NCI-H1694 (cell line): Measurements from ENCODE around the gene PINK1.
A peak's percentile ranks its signal among the peaks of the same experiment; 100 is the strongest.

Source experiments
- DNase-seq: peaks from one replicate; lab custom pipeline; 2025; lab: John Stamatoyannopoulos, UW

The PINK1 gene

GRCh38 chr1:20681999-20682398 lies 48.7 kb downstream of the PINK1 start:
- DNase-seq: no peak

- no peak for DNase-seq
Measured at GRCh38 chr1:20682571-20683236, 49.4 kb downstream of the PINK1 start.

GRCh38 chr1:20683614-20684013 lies 50.4 kb downstream of the PINK1 start:
- DNase-seq: no peak

GRCh38 chr1:20684050-20684620 lies 50.9 kb downstream of the PINK1 start:
- DNase-seq: no peak

GRCh38 chr1:20684651-20685050 lies 51.4 kb downstream of the PINK1 start:
- no peak for DNase-seq

GRCh38 chr1:20685099-20685662 lies 51.9 kb downstream of the PINK1 start:
- DNase-seq: no peak

- DNase-seq: no peak
Measured at GRCh38 chr1:20685741-20686140, 52.5 kb downstream of the PINK1 start.

- DNase-seq: no peak
Measured at GRCh38 chr1:20686883-20687725, 53.8 kb downstream of the PINK1 start.

- DNase-seq: no peak
Measured at GRCh38 chr1:20689645-20690056, 56.4 kb downstream of the PINK1 start.

- no peak for DNase-seq
Measured at GRCh38 chr1:20691872-20692271, 58.6 kb downstream of the PINK1 start.

GRCh38 chr1:20693623-20694022 lies 60.4 kb downstream of the PINK1 start:
- no peak for DNase-seq

GRCh38 chr1:20695515-20695914 lies 62.3 kb downstream of the PINK1 start:
- DNase-seq: no peak

GRCh38 chr1:20696397-20697333 lies 63.4 kb downstream of the PINK1 start:
- DNase-seq: peak; percentile 85

GRCh38 chr1:20697563-20697962 lies 64.3 kb downstream of the PINK1 start:
- no peak for DNase-seq

- no peak for DNase-seq
Measured at GRCh38 chr1:20698195-20698910, 65.1 kb downstream of the PINK1 start.

- DNase-seq: no peak
Measured at GRCh38 chr1:20699558-20699957, 66.3 kb downstream of the PINK1 start.

GRCh38 chr1:20700636-20701215 lies 67.5 kb downstream of the PINK1 start:
- no peak for DNase-seq
